Activated naive CD4-positive, alpha-beta T cell treated with anti-CD3 and anti-CD28 coated beads, Interleukin-2, amount 10 ng/mL, durations not matched to agents 7 days and 5 days (primary cell): ENCODE data around the gene WDR75.
"Not testable (repeated sequence)": the region's sequence is repeated elsewhere in the genome, so short reads cannot be mapped to it uniquely, and the experiment has no call there.

Experiments
- CTCF ChIA-PET: fragments of 350-600 bp; sonication (Branson Sonifier 250); formaldehyde crosslinking; loops from one replicate; lab custom pipeline; 2021; ENCODE audit warnings: antibody characterized with exemption; lab: Charles Lee
- DNase-seq: peaks from one replicate; pipeline ENCODE4 v3.0.0-alpha.2; 2020
- H3K27ac Mint-ChIP-seq: one replicate; pipeline ENCODE4 v1.8.0; 2021; ENCODE audit warnings: mild to moderate bottlenecking, moderate library complexity, mixed read lengths
- H3K27me3 Mint-ChIP-seq: one replicate; pipeline ENCODE4 v1.8.0; 2021; ENCODE audit warnings: mild to moderate bottlenecking, mixed read lengths
- H3K36me3 Mint-ChIP-seq: one replicate; pipeline ENCODE4 v1.8.0; 2021; ENCODE audit warnings: mixed read lengths
- H3K4me1 Mint-ChIP-seq: one replicate; pipeline ENCODE4 v1.8.0; 2021; ENCODE audit warnings: mixed read lengths
- H3K4me3 Mint-ChIP-seq: one replicate; pipeline ENCODE4 v1.8.0; 2021; ENCODE audit warnings: mild to moderate bottlenecking, moderate library complexity, mixed read lengths
- H3K9me3 Mint-ChIP-seq: one replicate; pipeline ENCODE4 v1.8.0; 2021; ENCODE audit warnings: mixed read lengths

WDR75 gene

GRCh38 chr2:189465076-189465475 lies 23.8 kb downstream of the WDR75 start:
- no peak overlapping the region for H3K27ac Mint-ChIP-seq
- H3K4me1 Mint-ChIP-seq = no peaks in the 10 kb centered on the region
- H3K36me3 Mint-ChIP-seq = peaks cover 65% of the 10 kb centered on the region
- no peaks in the 10 kb centered on the region for H3K9me3 Mint-ChIP-seq
- CTCF ChIA-PET = interaction anchor here (1.2 kb wide), 1 partner anchor 195 kb away, joined by 5 read pairs; no protein-coding TSS in a partner anchor
- H3K27me3 Mint-ChIP-seq = no peaks in the 10 kb centered on the region
- DNase-seq = no peak
- no peak overlapping the region for H3K4me3 Mint-ChIP-seq

DNA sequence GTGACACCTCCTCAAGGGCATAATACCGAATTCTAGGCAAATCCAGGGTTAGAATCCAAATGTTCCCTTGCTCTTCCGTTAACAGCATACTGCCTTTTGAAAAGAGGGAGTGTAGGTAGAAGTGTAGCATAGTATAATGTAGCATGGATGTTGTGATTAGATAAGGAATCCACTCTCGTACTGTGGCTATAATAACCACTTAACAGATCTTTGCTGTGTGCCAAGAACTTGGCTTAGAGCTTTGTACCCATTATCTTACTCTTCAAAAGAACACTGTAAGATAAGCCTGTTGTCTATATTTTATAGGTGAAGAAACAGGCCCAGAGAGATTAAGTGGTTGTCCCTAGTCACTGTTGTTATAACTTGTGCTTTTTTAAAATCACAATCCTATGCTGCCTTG lies 24.2 kb downstream of the WDR75 start:
- H3K27ac Mint-ChIP-seq = no peak overlapping the region
- H3K36me3 Mint-ChIP-seq = peaks cover 66% of the 10 kb centered on the region
- no peaks in the 10 kb centered on the region for H3K4me1 Mint-ChIP-seq
- no peaks in the 10 kb centered on the region for H3K9me3 Mint-ChIP-seq
- no peak for DNase-seq
- CTCF ChIA-PET = interaction anchor here (1.2 kb wide), 1 partner anchor 194 kb away, joined by 5 read pairs; no protein-coding TSS in a partner anchor
- H3K4me3 Mint-ChIP-seq = no peak overlapping the region
- H3K27me3 Mint-ChIP-seq = no peaks in the 10 kb centered on the region

GRCh38 chr2:189466046-189466445 lies 24.8 kb downstream of the WDR75 start:
- CTCF ChIA-PET = interaction anchor here (1.2 kb wide), 1 partner anchor 194 kb away, joined by 5 read pairs; no protein-coding TSS in a partner anchor
- no peak for DNase-seq
- Mint-ChIP-seq H3K9me3 (no peaks in the 10 kb centered on the region), H3K4me3 (no peak overlapping the region), H3K36me3 (peaks cover 69% of the 10 kb centered on the region), H3K27me3 (no peaks in the 10 kb centered on the region), H3K4me1 (no peaks in the 10 kb centered on the region), H3K27ac (no peak overlapping the region)

- Mint-ChIP-seq H3K36me3 (peaks cover 69% of the 10 kb centered on the region), H3K27ac (no peak overlapping the region), H3K27me3 (no peaks in the 10 kb centered on the region), H3K4me3 (no peak overlapping the region), H3K4me1 (no peaks in the 10 kb centered on the region), H3K9me3 (no peaks in the 10 kb centered on the region)
- DNase-seq = no peak
- CTCF ChIA-PET = no interaction called here
Observed at GRCh38 chr2:189466656-189467055, 25.4 kb downstream of the WDR75 start.

GRCh38 chr2:189467160-189467559 lies 25.9 kb downstream of the WDR75 start:
- Mint-ChIP-seq H3K4me3 (no peak overlapping the region), H3K9me3 (no peaks in the 10 kb centered on the region), H3K4me1 (no peaks in the 10 kb centered on the region), H3K27me3 (no peaks in the 10 kb centered on the region), H3K27ac (no peak overlapping the region), H3K36me3 (peaks cover 68% of the 10 kb centered on the region)
- DNase-seq = no peak
- CTCF ChIA-PET = interaction anchor here (0.7 to 1.3 kb wide), 4 partner anchors 10 to 184 kb away, joined by 3 to 4 read pairs (median 4); no protein-coding TSS in a partner anchor

DNA sequence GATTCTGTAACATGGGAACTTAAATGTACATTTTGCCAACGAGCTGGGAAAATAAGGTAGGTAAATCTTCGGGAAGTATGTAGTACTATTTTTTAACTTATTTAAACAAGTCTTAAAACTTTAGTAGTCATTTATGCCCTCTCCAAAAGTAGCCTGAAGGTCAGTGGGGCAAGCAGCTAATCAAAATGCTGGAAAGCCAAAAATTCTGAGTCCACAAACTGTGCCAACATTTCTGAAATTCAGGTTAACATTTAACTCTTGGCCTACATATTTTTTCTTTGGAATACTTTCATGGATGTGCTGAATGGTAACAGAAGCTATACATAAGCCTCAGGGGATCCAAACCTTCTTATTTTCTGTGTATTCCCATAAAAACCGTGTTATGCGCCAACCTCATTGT lies 26.3 kb downstream of the WDR75 start:
- H3K36me3 Mint-ChIP-seq = peaks cover 69% of the 10 kb centered on the region
- CTCF ChIA-PET = interaction anchor here (0.7 to 1.3 kb wide), 4 partner anchors 11 to 183 kb away, joined by 3 to 4 read pairs (median 4); no protein-coding TSS in a partner anchor

GRCh38 chr2:189474526-189474925 lies 33.3 kb downstream of the WDR75 start:
- no peaks in the 10 kb centered on the region for H3K9me3 Mint-ChIP-seq
- peaks cover 50% of the 10 kb centered on the region for H3K36me3 Mint-ChIP-seq
- H3K4me3 Mint-ChIP-seq = no peak overlapping the region
- no peaks in the 10 kb centered on the region for H3K27me3 Mint-ChIP-seq
- H3K27ac Mint-ChIP-seq = no peak overlapping the region
- CTCF ChIA-PET = no interaction called here
- H3K4me1 Mint-ChIP-seq = no peaks in the 10 kb centered on the region
- DNase-seq = no peak

More for the DNA sequence above, 26.3 kb downstream of the WDR75 start:
- DNase-seq = no peak
- no peaks in the 10 kb centered on the region for H3K9me3 Mint-ChIP-seq
- no peak overlapping the region for H3K27ac Mint-ChIP-seq
- no peaks in the 10 kb centered on the region for H3K4me1 Mint-ChIP-seq
- H3K27me3 Mint-ChIP-seq = no peaks in the 10 kb centered on the region
- H3K4me3 Mint-ChIP-seq = no peak overlapping the region

GRCh38 chr2:189477756-189478155 lies 36.5 kb downstream of the WDR75 start:
- no peaks in the 10 kb centered on the region for H3K4me1 Mint-ChIP-seq
- H3K27me3 Mint-ChIP-seq = no peaks in the 10 kb centered on the region
- no peak for DNase-seq
- CTCF ChIA-PET = no interaction called here
- H3K27ac Mint-ChIP-seq = no peak overlapping the region
- no peaks in the 10 kb centered on the region for H3K9me3 Mint-ChIP-seq
- peaks cover 34% of the 10 kb centered on the region for H3K36me3 Mint-ChIP-seq
- no peak overlapping the region for H3K4me3 Mint-ChIP-seq

GRCh38 chr2:189478289-189478688 lies 37.0 kb downstream of the WDR75 start:
- CTCF ChIA-PET, H3K27me3 Mint-ChIP-seq, H3K9me3 Mint-ChIP-seq, DNase-seq, H3K4me3 Mint-ChIP-seq, H3K27ac Mint-ChIP-seq, H3K4me1 Mint-ChIP-seq: not testable (repeated sequence)
- H3K36me3 Mint-ChIP-seq = peaks cover 32% of the 10 kb centered on the region

GRCh38 chr2:189481071-189481470 lies 39.8 kb downstream of the WDR75 start:
- CTCF ChIA-PET = no interaction called here

GRCh38 chr2:189483571-189483970 lies 42.3 kb downstream of the WDR75 start:
- no peaks in the 10 kb centered on the region for H3K36me3 Mint-ChIP-seq
- no peaks in the 10 kb centered on the region for H3K4me1 Mint-ChIP-seq
- CTCF ChIA-PET = no interaction called here
- H3K27ac Mint-ChIP-seq = no peak overlapping the region
- H3K27me3 Mint-ChIP-seq = peaks cover 4% of the 10 kb centered on the region
- DNase-seq = no peak
- no peak overlapping the region for H3K4me3 Mint-ChIP-seq
- H3K9me3 Mint-ChIP-seq = no peaks in the 10 kb centered on the region

More at GRCh38 chr2:189481071-189481470, 39.8 kb downstream of the WDR75 start:
- H3K27me3 Mint-ChIP-seq = no peaks in the 10 kb centered on the region
- H3K36me3 Mint-ChIP-seq = peaks cover 12% of the 10 kb centered on the region
- DNase-seq = no peak
- H3K27ac Mint-ChIP-seq = no peak overlapping the region
- H3K4me3 Mint-ChIP-seq = no peak overlapping the region
- no peaks in the 10 kb centered on the region for H3K9me3 Mint-ChIP-seq
- H3K4me1 Mint-ChIP-seq = no peaks in the 10 kb centered on the region

DNA sequence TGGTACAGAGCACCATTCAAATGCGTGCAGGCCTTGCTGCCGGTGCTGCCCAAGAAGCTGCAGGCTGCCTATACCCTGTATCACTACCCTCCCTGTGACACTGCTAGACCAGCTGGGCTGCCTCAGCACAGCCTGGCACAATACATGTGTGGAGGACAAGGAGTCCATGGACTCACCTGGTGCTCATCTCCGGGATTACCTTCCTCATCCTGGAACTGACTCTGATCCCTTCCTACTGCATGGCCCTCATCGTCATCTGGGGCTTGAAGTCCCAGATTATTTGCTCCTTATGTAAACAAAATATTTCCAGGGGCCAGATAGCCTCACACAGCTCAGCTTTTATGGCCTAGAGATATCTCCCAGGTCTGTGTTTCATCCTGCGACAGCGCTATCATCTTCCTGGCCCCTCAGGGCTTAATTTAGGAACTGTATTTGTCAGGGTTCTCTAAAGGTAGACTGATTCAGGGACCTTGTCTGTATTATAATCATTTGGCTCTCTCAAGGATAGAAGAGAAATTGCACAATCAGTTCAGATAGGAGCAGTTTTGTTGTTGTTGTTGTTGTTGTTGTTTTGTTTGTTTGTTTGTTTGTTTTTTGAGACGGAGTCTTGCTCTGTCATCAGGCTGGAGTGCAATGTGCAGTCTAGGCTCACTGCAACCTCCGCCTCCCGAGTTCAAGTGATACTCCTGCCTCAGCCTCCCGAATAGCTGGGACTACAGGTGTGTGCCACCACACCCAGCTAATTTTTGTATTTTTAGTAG lies 42.9 kb downstream of the WDR75 start:
- Mint-ChIP-seq H3K27me3 (peaks cover 4% of the 10 kb centered on the region), H3K4me3 (no peak overlapping the region), H3K9me3 (no peaks in the 10 kb centered on the region), H3K4me1 (no peaks in the 10 kb centered on the region), H3K27ac (no peak overlapping the region), H3K36me3 (no peaks in the 10 kb centered on the region)
- no peak for DNase-seq
- CTCF ChIA-PET = no interaction called here

DNA sequence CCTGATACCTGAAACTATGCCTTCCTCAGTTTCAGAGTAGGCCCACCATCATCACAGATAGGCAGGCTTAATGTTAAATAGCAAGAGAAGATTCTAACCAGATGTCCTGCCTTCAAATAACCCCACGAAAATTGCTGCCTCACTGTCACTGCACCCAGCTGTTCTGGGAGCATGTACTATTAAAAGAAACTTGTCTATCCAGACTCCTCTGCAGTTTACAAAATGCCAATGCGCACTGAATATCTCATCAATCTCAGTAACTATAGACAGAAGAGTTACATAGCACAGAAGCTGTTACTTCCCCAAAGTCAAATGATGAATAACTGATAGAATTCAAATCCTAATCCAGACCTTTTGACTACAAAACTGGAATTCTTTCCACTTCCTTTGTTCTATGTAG lies 43.9 kb downstream of the WDR75 start:
- no peak overlapping the region for H3K27ac Mint-ChIP-seq
- CTCF ChIA-PET = no interaction called here

GRCh38 chr2:189486237-189486770 lies 45.0 kb downstream of the WDR75 start:
- Mint-ChIP-seq H3K9me3 (no peaks in the 10 kb centered on the region), H3K27me3 (peaks cover 4% of the 10 kb centered on the region), H3K4me3 (no peak overlapping the region), H3K36me3 (no peaks in the 10 kb centered on the region), H3K27ac (no peak overlapping the region), H3K4me1 (no peaks in the 10 kb centered on the region)
- no peak for DNase-seq
- CTCF ChIA-PET = no interaction called here

More for the DNA sequence above, 43.9 kb downstream of the WDR75 start:
- H3K4me1 Mint-ChIP-seq = no peaks in the 10 kb centered on the region
- DNase-seq = no peak
- no peaks in the 10 kb centered on the region for H3K36me3 Mint-ChIP-seq
- no peak overlapping the region for H3K4me3 Mint-ChIP-seq
- peaks cover 4% of the 10 kb centered on the region for H3K27me3 Mint-ChIP-seq
- H3K9me3 Mint-ChIP-seq = no peaks in the 10 kb centered on the region
